Measurements from ENCODE around the gene RALGAPB.

DNA sequence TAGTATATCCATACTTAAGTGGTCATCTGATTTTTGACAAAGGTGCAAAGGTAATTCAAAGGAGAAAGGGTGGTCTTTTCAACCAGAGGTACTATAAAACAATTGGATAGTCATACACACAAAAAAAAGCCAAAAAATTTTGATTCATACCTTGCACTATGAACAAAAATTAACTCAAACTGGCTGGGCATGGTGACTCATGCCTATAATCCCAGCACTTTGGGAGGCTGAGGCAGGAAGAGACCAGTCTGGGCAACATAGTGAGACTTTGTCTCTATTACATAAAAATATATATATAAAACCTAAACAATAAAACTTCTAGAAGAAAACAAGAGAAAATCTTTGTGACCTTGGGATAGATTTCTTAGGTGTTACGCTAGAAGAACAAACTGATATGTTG is 64.5 kb downstream of the RALGAPB start:
- TF ChIP-seq GATA3 (IDR thresholded peaks at IDR 0.05; ENCODE audit: low read depth, low read length) = no peak
- no peak for TF ChIP-seq GATA2 (IDR thresholded peaks at IDR 0.05; ENCODE audit: low read depth, low read length)
